ENCODE measurements around the gene TNRC6B.

- TF ChIP-seq CTCF (IDR thresholded peaks at IDR 0.05; ENCODE audit: poor library complexity, severe bottlenecking) (peak; percentile 80), EP300 (conservative IDR thresholded peaks at IDR 0.05; ENCODE audit: poor library complexity, severe bottlenecking) (no peak)
Observed at GRCh38 chr22:40348025-40348658, 170.4 kb downstream of the TNRC6B start.

All from neural cell (in vitro differentiated cells).